Activated naive CD8-positive, alpha-beta T cell (primary cell): ENCODE measurements around the gene UBE2Q1.

Source experiments
- H3K27ac Mint-ChIP-seq: one replicate; pipeline ENCODE4 v1.8.0; 2021; ENCODE audit warnings: mixed read lengths
- H3K27me3 Mint-ChIP-seq: one replicate; pipeline ENCODE4 v1.8.0; 2021; ENCODE audit warnings: mixed read lengths
- H3K36me3 Mint-ChIP-seq: one replicate; pipeline ENCODE4 v1.8.0; 2021; ENCODE audit warnings: mixed read lengths
- H3K4me1 Mint-ChIP-seq: one replicate; pipeline ENCODE4 v1.8.0; 2021; ENCODE audit warnings: low read depth, mixed read lengths
- H3K4me3 Mint-ChIP-seq: one replicate; pipeline ENCODE4 v1.8.0; 2021; ENCODE audit warnings: mild to moderate bottlenecking, mixed read lengths
- H3K9me3 Mint-ChIP-seq: one replicate; pipeline ENCODE4 v1.8.0; 2021; ENCODE audit warnings: low read depth, mixed read lengths

Gene UBE2Q1

GRCh38 chr1:154586231-154586630 lies 27.8 kb upstream of the UBE2Q1 start:
- Mint-ChIP-seq H3K4me3 (no peak overlapping the region), H3K27me3 (no peaks in the 10 kb centered on the region), H3K9me3 (no peaks in the 10 kb centered on the region), H3K36me3 (peaks cover 6% of the 10 kb centered on the region), H3K27ac (peak overlapping the region; percentile 23), H3K4me1 (peaks cover 6% of the 10 kb centered on the region)

GRCh38 chr1:154584267-154584994 lies 26.0 kb upstream of the UBE2Q1 start:
- peaks cover 2% of the 10 kb centered on the region for H3K4me1 Mint-ChIP-seq

GRCh38 chr1:154583773-154584172 lies 25.3 kb upstream of the UBE2Q1 start:
- no peaks in the 10 kb centered on the region for H3K27me3 Mint-ChIP-seq
- H3K9me3 Mint-ChIP-seq, result no peaks in the 10 kb centered on the region
- H3K4me3 Mint-ChIP-seq, result no peak overlapping the region
- peaks cover 6% of the 10 kb centered on the region for H3K36me3 Mint-ChIP-seq
- no peak overlapping the region for H3K27ac Mint-ChIP-seq
- H3K4me1 Mint-ChIP-seq, result peaks cover 2% of the 10 kb centered on the region

More at GRCh38 chr1:154584267-154584994, 26.0 kb upstream of the UBE2Q1 start:
- H3K27me3 Mint-ChIP-seq, result no peaks in the 10 kb centered on the region
- H3K9me3 Mint-ChIP-seq, result no peaks in the 10 kb centered on the region
- no peak overlapping the region for H3K4me3 Mint-ChIP-seq
- peaks cover 6% of the 10 kb centered on the region for H3K36me3 Mint-ChIP-seq
- H3K27ac Mint-ChIP-seq, result no peak overlapping the region

- Mint-ChIP-seq H3K36me3 (peaks cover 6% of the 10 kb centered on the region), H3K9me3 (no peaks in the 10 kb centered on the region), H3K27ac (no peak overlapping the region), H3K27me3 (no peaks in the 10 kb centered on the region), H3K4me1 (peaks cover 2% of the 10 kb centered on the region), H3K4me3 (no peak overlapping the region)
These were observed 24.4 kb upstream of the UBE2Q1 start for GRCh38 chr1:154582885-154583284.

GRCh38 chr1:154581766-154582165 lies 23.3 kb upstream of the UBE2Q1 start:
- H3K27me3 Mint-ChIP-seq, result no peaks in the 10 kb centered on the region
- no peaks in the 10 kb centered on the region for H3K9me3 Mint-ChIP-seq
- H3K4me1 Mint-ChIP-seq, result no peaks in the 10 kb centered on the region
- H3K27ac Mint-ChIP-seq, result no peak overlapping the region
- no peak overlapping the region for H3K4me3 Mint-ChIP-seq
- peaks cover 2% of the 10 kb centered on the region for H3K36me3 Mint-ChIP-seq

GRCh38 chr1:154579374-154579773 lies 20.9 kb upstream of the UBE2Q1 start:
- no peak overlapping the region for H3K4me3 Mint-ChIP-seq
- H3K4me1 Mint-ChIP-seq, result no peaks in the 10 kb centered on the region
- peak overlapping the region; percentile 41 for H3K27ac Mint-ChIP-seq
- H3K36me3 Mint-ChIP-seq, result no peaks in the 10 kb centered on the region
- H3K27me3 Mint-ChIP-seq, result no peaks in the 10 kb centered on the region
- no peaks in the 10 kb centered on the region for H3K9me3 Mint-ChIP-seq

GRCh38 chr1:154578058-154578418 lies 19.6 kb upstream of the UBE2Q1 start:
- Mint-ChIP-seq H3K4me1 (no peaks in the 10 kb centered on the region), H3K4me3 (no peak overlapping the region), H3K9me3 (no peaks in the 10 kb centered on the region), H3K27ac (no peak overlapping the region), H3K36me3 (no peaks in the 10 kb centered on the region), H3K27me3 (no peaks in the 10 kb centered on the region)

- H3K27ac Mint-ChIP-seq, result no peak overlapping the region
These were observed 19.0 kb upstream of the UBE2Q1 start for GRCh38 chr1:154577346-154578057.

GRCh38 chr1:154575951-154576566 lies 17.6 kb upstream of the UBE2Q1 start:
- Mint-ChIP-seq H3K36me3 (no peaks in the 10 kb centered on the region), H3K9me3 (no peaks in the 10 kb centered on the region), H3K4me1 (no peaks in the 10 kb centered on the region), H3K4me3 (no peak overlapping the region), H3K27me3 (no peaks in the 10 kb centered on the region), H3K27ac (no peak overlapping the region)

More at GRCh38 chr1:154577346-154578057, 19.0 kb upstream of the UBE2Q1 start:
- Mint-ChIP-seq H3K27me3 (no peaks in the 10 kb centered on the region), H3K4me3 (no peak overlapping the region), H3K36me3 (no peaks in the 10 kb centered on the region), H3K9me3 (no peaks in the 10 kb centered on the region), H3K4me1 (no peaks in the 10 kb centered on the region)

GRCh38 chr1:154575147-154575927 lies 16.9 kb upstream of the UBE2Q1 start:
- H3K4me1 Mint-ChIP-seq, result no peaks in the 10 kb centered on the region

GRCh38 chr1:154574716-154575115 lies 16.3 kb upstream of the UBE2Q1 start:
- H3K9me3 Mint-ChIP-seq, result no peaks in the 10 kb centered on the region
- peaks cover 1% of the 10 kb centered on the region for H3K27me3 Mint-ChIP-seq
- no peak overlapping the region for H3K27ac Mint-ChIP-seq
- no peak overlapping the region for H3K4me3 Mint-ChIP-seq
- no peaks in the 10 kb centered on the region for H3K4me1 Mint-ChIP-seq
- H3K36me3 Mint-ChIP-seq, result no peaks in the 10 kb centered on the region

More at GRCh38 chr1:154575147-154575927, 16.9 kb upstream of the UBE2Q1 start:
- Mint-ChIP-seq H3K4me3 (no peak overlapping the region), H3K27me3 (no peaks in the 10 kb centered on the region), H3K27ac (no peak overlapping the region), H3K36me3 (no peaks in the 10 kb centered on the region), H3K9me3 (no peaks in the 10 kb centered on the region)

- Mint-ChIP-seq H3K4me1 (peaks cover under 1% of the 10 kb centered on the region), H3K36me3 (no peaks in the 10 kb centered on the region), H3K27me3 (peaks cover 2% of the 10 kb centered on the region), H3K9me3 (no peaks in the 10 kb centered on the region), H3K4me3 (no peak overlapping the region), H3K27ac (no peak overlapping the region)
These were observed 14.7 kb upstream of the UBE2Q1 start for GRCh38 chr1:154573168-154573510.

- Mint-ChIP-seq H3K36me3 (no peaks in the 10 kb centered on the region), H3K27me3 (peaks cover 2% of the 10 kb centered on the region), H3K4me1 (peaks cover 4% of the 10 kb centered on the region), H3K9me3 (no peaks in the 10 kb centered on the region), H3K4me3 (no peak overlapping the region), H3K27ac (no peak overlapping the region)
These were observed 14.2 kb upstream of the UBE2Q1 start for GRCh38 chr1:154572468-154573167.

GRCh38 chr1:154571964-154572288 lies 13.5 kb upstream of the UBE2Q1 start:
- Mint-ChIP-seq H3K36me3 (no peaks in the 10 kb centered on the region), H3K4me1 (peaks cover 7% of the 10 kb centered on the region), H3K27me3 (peaks cover 4% of the 10 kb centered on the region), H3K4me3 (no peak overlapping the region), H3K9me3 (no peaks in the 10 kb centered on the region), H3K27ac (no peak overlapping the region)
